GM19023 (cell line): ENCODE data around the gene NSMCE4A.
A peak's percentile ranks its signal among the peaks of the same experiment; 100 is the strongest.
"Not testable (repeated sequence)": the region's sequence is repeated elsewhere in the genome, so short reads cannot be mapped to it uniquely, and the experiment has no call there.

ENCODE experiments used
- ATAC-seq: cut with Tn5 transposase; IDR thresholded peaks from one replicate; pipeline ENCODE4 v1.9.1; 2021; ENCODE audit warnings: mild to moderate bottlenecking, moderate library complexity; ENCODE audit not compliant: unreplicated experiment

Gene NSMCE4A

GRCh38 chr10:121936295-121936694, 38.7 kb downstream of the NSMCE4A start:
- no peak for ATAC-seq

GRCh38 chr10:121935702-121936101, 39.3 kb downstream of the NSMCE4A start:
- ATAC-seq, result no peak

DNA sequence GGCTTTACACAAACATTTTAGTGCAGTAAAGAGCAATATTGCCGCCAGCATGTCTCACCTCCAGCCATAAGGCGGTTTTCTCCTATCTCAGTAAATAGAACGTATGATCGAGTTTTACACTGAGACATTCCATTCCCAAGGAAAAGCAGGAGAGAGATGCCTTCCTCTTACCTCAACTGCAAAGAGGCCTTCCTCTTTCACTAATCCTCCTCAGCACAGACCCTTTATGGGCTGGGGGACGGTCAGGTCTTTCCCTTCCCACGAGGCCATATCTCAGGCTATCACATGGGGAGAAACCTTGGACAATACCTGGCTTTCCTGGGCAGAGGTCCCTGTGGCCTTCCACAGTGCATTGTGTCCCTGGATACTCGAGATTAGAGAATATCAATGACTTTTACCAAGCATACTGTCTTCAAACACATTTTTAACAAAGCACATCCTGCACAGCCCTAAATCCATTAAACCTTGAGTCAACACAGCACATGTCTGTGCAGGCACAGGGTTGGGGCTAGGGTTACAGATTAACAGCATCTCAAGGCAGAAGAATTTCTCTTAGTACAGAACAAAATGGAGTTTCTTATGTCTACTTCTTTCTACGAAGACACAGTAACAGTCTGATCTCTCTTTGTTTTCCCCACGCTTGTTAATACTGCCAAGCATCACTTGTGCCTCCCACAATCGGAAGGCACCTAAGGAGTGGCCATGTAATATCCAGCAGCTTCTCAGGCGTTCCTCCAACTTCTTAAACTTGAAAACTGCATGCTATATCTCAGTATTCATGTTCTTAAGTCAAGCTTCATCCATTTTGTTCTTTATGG, 44.5 kb downstream of the NSMCE4A start:
- not testable (repeated sequence) for ATAC-seq

GRCh38 chr10:121929585-121930267, 45.3 kb downstream of the NSMCE4A start:
- ATAC-seq, result not testable (repeated sequence)

DNA sequence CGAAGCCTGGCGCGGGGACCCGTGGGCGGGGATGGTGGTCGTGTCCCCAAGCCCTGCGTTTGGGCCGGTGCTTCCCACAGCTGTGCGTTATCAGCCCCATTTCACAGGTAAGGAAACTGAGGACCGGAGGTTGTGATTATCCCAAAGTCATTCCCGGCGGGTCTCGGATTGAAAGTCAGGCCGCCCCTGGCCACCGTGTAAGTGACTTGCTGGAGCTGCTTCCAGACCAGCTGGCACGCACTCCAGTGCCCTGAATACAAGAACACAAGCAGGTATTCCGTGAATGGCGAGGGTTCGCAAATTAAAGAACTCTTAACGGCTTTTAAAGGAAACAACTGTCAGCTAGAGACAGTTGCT, 46.5 kb downstream of the NSMCE4A start:
- ATAC-seq, result no peak

DNA sequence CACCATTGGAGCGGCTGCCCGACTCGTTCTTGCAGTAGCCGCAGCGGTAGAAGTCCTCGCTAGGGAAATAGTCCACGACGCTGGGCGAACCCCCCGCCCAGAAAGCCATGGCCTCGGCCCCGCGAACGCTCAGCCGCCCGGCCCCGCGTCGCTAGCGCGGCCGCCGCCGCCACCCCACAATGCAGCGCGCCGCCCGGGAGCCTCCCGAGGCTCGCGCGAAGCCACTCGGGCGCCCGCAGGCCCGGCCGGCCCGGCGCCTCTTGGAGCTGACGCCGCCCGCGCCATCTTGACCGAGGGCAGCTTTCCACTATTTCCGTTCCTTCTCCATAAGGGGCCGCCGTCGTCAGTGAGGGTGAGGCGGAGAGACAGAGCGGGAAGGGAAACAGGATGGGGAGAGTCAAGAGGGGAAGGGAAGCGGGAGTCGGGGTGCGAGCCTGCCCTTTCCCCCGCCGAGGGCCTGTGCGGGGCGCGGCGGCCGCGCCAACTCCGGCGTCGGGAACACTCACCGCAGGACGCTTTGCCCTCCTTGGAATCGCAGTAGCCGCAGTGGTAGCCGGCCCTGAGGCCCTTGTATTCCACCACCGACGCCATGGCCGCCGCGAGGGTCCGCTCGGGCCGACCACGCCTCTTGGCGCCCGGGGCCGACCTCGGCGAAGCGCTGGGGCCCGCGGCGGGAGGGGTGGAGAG, 47.0 kb downstream of the NSMCE4A start, which contains the start of gene ATE1:
Gene ATE1, minus strand, starts transcription at position 191 of the 687 bp plus-strand sequence. Its CDS starts 82 bp downstream, at position 109.
- peak; percentile 83 for ATAC-seq

DNA sequence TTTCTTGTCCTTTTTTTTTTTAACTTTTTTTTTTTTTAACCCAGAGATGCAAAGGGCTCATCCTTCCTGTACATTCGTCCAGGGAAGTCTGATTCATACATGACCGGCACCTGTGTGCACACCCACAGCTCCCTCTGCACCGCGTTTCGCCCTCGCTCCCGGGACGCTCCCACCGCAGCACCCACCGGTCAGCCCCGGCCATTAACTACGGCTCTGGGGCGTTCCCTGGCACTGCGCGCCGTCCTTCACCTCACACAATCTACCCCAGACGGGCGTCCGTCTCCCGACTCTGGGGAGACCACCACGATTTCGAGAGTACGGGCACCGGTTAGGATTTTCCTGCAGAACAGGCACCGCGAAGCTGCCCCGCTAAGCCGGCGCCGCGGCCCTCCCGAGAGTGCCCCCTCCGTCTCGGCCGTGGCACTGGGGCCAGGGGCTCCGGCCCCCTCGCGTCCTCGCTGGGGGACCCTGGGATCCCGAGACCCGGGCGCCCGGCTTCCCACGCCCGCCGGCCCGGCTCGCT, 47.6 kb downstream of the NSMCE4A start:
- ATAC-seq, result peak; percentile 38

DNA sequence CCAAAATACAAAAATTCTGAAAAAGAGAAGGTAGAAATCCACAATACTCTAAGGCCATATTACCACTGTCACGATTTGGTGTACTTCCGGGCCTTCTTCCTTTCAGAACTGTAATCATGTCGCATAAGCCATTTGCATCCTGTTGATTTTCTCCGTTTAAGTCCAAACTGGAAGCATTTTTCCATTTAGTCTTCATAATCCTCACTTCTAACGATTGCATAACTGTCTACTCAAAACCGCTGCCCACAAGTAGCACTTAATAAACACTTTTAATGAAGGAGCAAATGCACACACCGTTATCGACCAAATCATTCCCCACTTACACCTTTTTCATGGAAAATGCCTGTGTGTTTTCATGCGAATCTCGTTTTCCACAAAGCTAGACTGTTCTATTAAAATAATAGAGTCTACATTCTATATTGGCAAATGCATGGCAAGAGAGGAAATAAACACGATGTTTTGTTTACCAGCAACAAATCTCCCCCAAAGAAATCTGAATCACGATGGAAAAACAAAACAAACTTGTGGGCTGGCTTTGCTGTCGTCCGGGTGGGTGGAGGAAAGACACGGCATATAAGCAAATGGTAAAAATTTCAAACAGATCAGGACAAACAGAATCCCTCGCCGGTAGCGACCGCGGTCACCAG, 48.2 kb downstream of the NSMCE4A start:
- ATAC-seq, result peak; percentile 11

GRCh38 chr10:121926157-121926556, 48.9 kb downstream of the NSMCE4A start:
- ATAC-seq, result no peak

- ATAC-seq, result no peak
Observed at GRCh38 chr10:121921238-121921931, 53.6 kb downstream of the NSMCE4A start.

DNA sequence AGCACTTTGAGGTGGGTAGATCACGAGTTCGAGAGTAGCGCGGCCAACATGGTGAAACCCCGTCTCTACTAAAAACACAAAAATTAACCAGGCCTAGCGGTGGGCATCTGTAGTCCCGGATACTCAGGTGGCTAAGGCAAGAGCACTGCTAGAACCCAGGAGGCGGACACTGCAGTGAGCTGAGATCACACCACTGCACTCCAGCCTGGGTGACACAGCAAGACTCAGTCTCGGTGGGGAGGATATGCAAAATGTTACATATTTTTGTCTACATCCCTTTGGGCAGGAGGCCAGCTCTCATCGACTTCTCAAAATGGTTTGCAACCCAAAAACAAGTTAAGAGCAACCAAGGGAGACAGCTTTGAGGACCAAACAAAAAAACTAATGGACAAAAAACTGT, 55.4 kb downstream of the NSMCE4A start:
- no peak for ATAC-seq

DNA sequence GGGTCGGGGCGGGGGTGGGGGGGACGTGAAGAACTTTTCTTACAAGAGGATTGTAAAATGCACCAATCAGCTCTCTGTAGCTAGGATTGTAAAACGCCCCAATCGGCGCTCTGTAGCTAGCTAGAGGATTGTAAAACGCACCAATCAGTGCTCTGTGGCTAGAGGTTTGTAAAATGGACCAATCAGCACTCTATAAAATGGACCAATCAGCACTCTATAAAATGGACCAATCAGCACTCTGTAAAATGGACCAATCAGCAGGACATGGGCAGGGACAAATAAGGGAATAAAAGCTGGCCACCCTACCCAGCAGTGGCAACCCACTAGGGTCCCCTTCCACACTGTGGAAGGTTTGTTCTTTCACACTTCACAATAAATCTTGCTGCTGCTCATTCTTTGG, 56.2 kb downstream of the NSMCE4A start:
- ATAC-seq, result not testable (repeated sequence)

- ATAC-seq, result no peak
Observed at GRCh38 chr10:121914661-121915060, 60.4 kb downstream of the NSMCE4A start.

- no peak for ATAC-seq
Observed at GRCh38 chr10:121911421-121911697, 63.7 kb downstream of the NSMCE4A start.

- ATAC-seq, result no peak
Observed at GRCh38 chr10:121910673-121911420, 64.2 kb downstream of the NSMCE4A start.
